Measurements from ENCODE around the gene XCL1. TPM values are rescaled to one million over a fixed set of nuclear protein-coding genes. Genes with fewer than 3 reads are reported as not detected.
"Not testable (repeated sequence)": the region's sequence is repeated elsewhere in the genome, so short reads cannot be mapped to it uniquely, and the experiment has no call there.

The XCL1 gene
- total RNA-seq, 4 donors from 2014 or later = 0.66 TPM; not detected in 3

DNA sequence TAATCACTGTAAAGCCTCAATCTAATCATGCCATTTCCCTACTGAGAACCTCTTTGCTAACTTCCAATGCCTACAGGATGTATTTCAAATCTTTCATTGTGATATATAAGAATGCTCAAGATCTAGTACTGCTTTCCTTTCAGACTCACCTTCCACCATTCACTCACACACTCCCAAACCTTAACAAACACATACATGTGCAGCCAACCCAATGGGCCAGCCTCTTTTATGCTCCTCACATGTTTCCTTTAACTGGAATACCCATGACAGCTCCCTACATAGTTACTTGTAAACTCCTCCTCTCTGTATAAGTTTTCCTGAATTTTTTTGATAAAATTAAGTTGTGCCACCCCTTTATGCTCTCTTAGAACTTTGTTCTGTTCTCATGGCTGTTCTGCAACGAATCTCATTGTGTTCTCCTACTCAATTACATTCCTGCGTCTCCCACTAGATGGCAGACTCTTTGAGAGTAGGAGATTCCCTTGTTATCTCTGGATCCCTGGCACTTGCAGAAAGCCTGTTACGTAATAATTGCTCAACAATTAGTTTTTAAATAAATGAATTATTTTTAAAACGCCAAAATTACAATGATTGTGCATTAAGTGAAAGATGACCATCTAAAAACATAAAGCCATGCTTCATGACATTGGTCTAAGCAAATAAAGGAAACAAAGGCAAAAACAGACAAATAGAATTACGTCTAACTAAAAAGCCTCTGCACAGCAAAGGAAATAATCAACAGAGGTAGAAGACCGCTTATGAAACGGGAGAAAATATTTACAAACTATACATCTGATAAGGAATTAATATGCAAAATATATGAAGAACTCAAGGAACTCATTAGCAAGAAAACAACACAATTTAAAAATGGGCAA, 30.5 kb upstream of the XCL1 start:
- not testable (repeated sequence) for H3K27me3 ChIP-seq; H3K36me3 ChIP-seq; H3K27ac ChIP-seq; DNase-seq (ENCODE audit: low spot score in 2 of 2); H3K4me3 ChIP-seq; H3K4me1 ChIP-seq
- TF ChIP-seq CTCF (IDR thresholded peaks at IDR 0.05) = peak in 1 of 5 experiments; percentile 31
- WGBS, 2 donors = 41 to 49% methylated on average over 7 of the region's 7 CpGs
- peaks cover 0 to 19% (median 0%) of the 10 kb centered on the region in 4 donors for H3K9me3 ChIP-seq

GRCh38 chr1:168546553-168546895, 29.9 kb upstream of the XCL1 start:
- WGBS, 2 donors = 90 to 97% methylated on average over 3 of the region's 3 CpGs
- H3K27me3 ChIP-seq; H3K36me3 ChIP-seq; H3K27ac ChIP-seq; H3K4me3 ChIP-seq; H3K4me1 ChIP-seq; DNase-seq (ENCODE audit: low spot score in 2 of 2): not testable (repeated sequence)
- peaks cover 0 to 19% (median 0%) of the 10 kb centered on the region in 4 donors for H3K9me3 ChIP-seq

GRCh38 chr1:168550971-168551370, 25.4 kb upstream of the XCL1 start:
- no peaks in the 10 kb centered on the region for H3K4me1 ChIP-seq
- no peak overlapping the region for H3K27ac ChIP-seq
- no peaks in the 10 kb centered on the region for H3K27me3 ChIP-seq
- no peaks in the 10 kb centered on the region for H3K36me3 ChIP-seq
- H3K4me3 ChIP-seq = no peak overlapping the region
- DNase-seq (ENCODE audit: low spot score in 2 of 2) = no peak
- no peak for TF ChIP-seq POLR2A (IDR thresholded peaks at IDR 0.05)
- no peak for TF ChIP-seq EP300 (IDR thresholded peaks at IDR 0.05)
- TF ChIP-seq CTCF (IDR thresholded peaks at IDR 0.05) = no peak
- H3K9me3 ChIP-seq = peaks cover 0 to 19% (median 0%) of the 10 kb centered on the region in 4 donors
- WGBS, 2 donors = 57 to 74% methylated on average over 1 of the region's 1 CpG

DNA sequence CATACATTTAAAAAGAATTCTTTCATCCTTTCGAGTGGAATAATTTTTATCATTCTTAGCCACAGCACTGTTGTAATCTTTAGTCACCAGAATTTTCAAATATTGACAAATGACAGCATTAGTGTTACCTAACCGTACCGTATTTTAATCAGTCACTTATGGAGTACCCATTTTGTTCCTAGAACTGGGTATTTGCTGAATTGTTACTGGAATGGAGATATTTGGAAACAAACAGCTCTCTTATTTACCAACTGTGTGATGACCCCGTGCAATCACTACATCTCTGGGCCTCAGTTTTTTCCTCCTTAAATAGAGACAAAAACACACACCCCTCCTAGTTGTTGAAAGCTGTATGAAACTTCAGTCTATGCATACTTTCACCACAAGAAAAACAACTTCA, 24.7 kb upstream of the XCL1 start:
- no peaks in the 10 kb centered on the region for H3K36me3 ChIP-seq
- WGBS, 2 donors = 82 to 85% methylated on average over 4 of the region's 4 CpGs

GRCh38 chr1:168552961-168553360, 23.4 kb upstream of the XCL1 start:
- peaks cover 0 to 8% (median 0%) of the 10 kb centered on the region in 4 donors for H3K9me3 ChIP-seq
- no peak overlapping the region for H3K4me3 ChIP-seq

More for the DNA sequence above, 24.7 kb upstream of the XCL1 start:
- no peaks in the 10 kb centered on the region for H3K4me1 ChIP-seq
- no peak overlapping the region for H3K27ac ChIP-seq
- TF ChIP-seq CTCF (IDR thresholded peaks at IDR 0.05) (no peak), EP300 (IDR thresholded peaks at IDR 0.05) (no peak), POLR2A (IDR thresholded peaks at IDR 0.05) (no peak)
- no peak overlapping the region for H3K4me3 ChIP-seq
- peaks cover 0 to 12% (median 0%) of the 10 kb centered on the region in 4 donors for H3K9me3 ChIP-seq
- no peaks in the 10 kb centered on the region for H3K27me3 ChIP-seq
- DNase-seq (ENCODE audit: low spot score in 2 of 2) = no peak

More at GRCh38 chr1:168552961-168553360, 23.4 kb upstream of the XCL1 start:
- no peak for DNase-seq (ENCODE audit: low spot score in 2 of 2)
- WGBS, 2 donors = 86 to 88% methylated on average over 6 of the region's 6 CpGs
- Histone ChIP-seq H3K27ac (no peak overlapping the region), H3K4me1 (no peaks in the 10 kb centered on the region), H3K27me3 (no peaks in the 10 kb centered on the region), H3K36me3 (no peaks in the 10 kb centered on the region)
- TF ChIP-seq CTCF (IDR thresholded peaks at IDR 0.05) (no peak), POLR2A (IDR thresholded peaks at IDR 0.05) (no peak), EP300 (IDR thresholded peaks at IDR 0.05) (no peak)
